ENCODE measurements around the gene USP20. TPM values are rescaled to one million over a fixed set of nuclear protein-coding genes. Genes with fewer than 3 reads are reported as not detected.

USP20 gene
- polyA plus RNA-seq, 1 of the 3 experiments (the other 2 are of a cell fraction), result 22.5 TPM

DNA sequence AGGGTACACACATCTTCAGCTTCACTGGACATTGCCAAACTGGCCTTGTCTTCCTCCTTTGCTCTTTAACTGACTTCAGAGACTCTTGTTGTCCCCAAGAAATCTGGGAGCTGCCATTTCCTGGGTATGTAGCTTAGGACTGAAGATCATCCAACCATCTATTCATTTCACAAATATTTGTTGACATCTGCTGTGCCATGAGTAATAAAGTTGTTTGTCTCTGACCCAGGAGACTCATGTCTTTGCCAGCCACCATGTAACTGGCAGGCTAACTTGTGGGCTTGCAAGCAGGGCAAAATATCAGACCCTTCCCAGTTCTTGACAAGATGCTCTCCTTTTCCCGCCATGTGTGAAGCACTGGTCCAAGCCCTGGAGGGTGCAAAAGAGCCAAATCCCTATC is 49.4 kb upstream of the USP20 start:
- Histone ChIP-seq H2AFZ (ENCODE audit: low read depth) (no peak overlapping the region), H3K4me3 (ENCODE audit: low read depth in 2 of 2, low read length in 1 of 2) (no peak overlapping the region), H3K27ac (ENCODE audit: low read depth in 2 of 2, low read length in 1 of 2) (no peak overlapping the region), H3K36me3 (replicated peaks in 1 of 2; ENCODE audit: control insufficient read depth in 1 of 2, insufficient read depth in 2 of 2, low read length in 1 of 2) (no peaks in the 10 kb centered on the region), H3K79me2 (ENCODE audit: insufficient read depth) (no peaks in the 10 kb centered on the region), H3F3A (replicated peaks; ENCODE audit: insufficient read depth) (no peaks in the 10 kb centered on the region), H3K9ac (no peak overlapping the region), H3K9me2 (no peaks in the 10 kb centered on the region), H3K4me1 (ENCODE audit: control insufficient read depth in 1 of 2, insufficient read depth in 2 of 2, low read depth in 1 of 2, low read length in 1 of 2) (no peaks in the 10 kb centered on the region), H4K20me1 (ENCODE audit: insufficient read depth) (no peaks in the 10 kb centered on the region), H3K4me2 (no peak overlapping the region), H3K27me3 (ENCODE audit: insufficient read depth) (no peaks in the 10 kb centered on the region; the same call in 1 of the 2 replicates), H3K9me3 (no peaks in the 10 kb centered on the region)
- WGBS (ENCODE audit: low lambda C conversion rate), result 71% methylated on average over 1 of the region's 1 CpG
- DNase-seq, result no peak
- no peak for TF ChIP-seq NRF1 (IDR thresholded peaks at IDR 0.05; ENCODE audit: low read depth, low read length)
- TF ChIP-seq GABPA (IDR thresholded peaks at IDR 0.05; ENCODE audit: low read depth), result no peak
- TF ChIP-seq, protein P1, sequence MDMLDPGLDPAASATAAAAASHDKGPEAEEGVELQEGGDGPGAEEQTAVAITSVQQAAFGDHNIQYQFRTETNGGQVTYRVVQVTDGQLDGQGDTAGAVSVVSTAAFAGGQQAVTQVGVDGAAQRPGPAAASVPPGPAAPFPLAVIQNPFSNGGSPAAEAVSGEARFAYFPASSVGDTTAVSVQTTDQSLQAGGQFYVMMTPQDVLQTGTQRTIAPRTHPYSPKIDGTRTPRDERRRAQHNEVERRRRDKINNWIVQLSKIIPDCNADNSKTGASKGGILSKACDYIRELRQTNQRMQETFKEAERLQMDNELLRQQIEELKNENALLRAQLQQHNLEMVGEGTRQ (IDR thresholded peaks at IDR 0.05; ENCODE audit: borderline replicate concordance, low read depth, low read length), result no peak
- TF ChIP-seq YY1 (IDR thresholded peaks at IDR 0.05; ENCODE audit: low read depth), result no peak
- no peak for TF ChIP-seq FOXJ3 (CRISPR knock-in tag; IDR thresholded peaks at IDR 0.05)
- no peak for TF ChIP-seq POLR2AphosphoS5 (IDR thresholded peaks at IDR 0.05; ENCODE audit: low read depth, low read length)
- TF ChIP-seq CHD2 (IDR thresholded peaks at IDR 0.05; ENCODE audit: low read length, partially characterized antibody), result no peak
- TF ChIP-seq GATA2 (CRISPR knock-in tag; IDR thresholded peaks at IDR 0.05), result no peak
- no peak for TF ChIP-seq JUND (IDR thresholded peaks at IDR 0.05)
- TF ChIP-seq, protein P2, sequence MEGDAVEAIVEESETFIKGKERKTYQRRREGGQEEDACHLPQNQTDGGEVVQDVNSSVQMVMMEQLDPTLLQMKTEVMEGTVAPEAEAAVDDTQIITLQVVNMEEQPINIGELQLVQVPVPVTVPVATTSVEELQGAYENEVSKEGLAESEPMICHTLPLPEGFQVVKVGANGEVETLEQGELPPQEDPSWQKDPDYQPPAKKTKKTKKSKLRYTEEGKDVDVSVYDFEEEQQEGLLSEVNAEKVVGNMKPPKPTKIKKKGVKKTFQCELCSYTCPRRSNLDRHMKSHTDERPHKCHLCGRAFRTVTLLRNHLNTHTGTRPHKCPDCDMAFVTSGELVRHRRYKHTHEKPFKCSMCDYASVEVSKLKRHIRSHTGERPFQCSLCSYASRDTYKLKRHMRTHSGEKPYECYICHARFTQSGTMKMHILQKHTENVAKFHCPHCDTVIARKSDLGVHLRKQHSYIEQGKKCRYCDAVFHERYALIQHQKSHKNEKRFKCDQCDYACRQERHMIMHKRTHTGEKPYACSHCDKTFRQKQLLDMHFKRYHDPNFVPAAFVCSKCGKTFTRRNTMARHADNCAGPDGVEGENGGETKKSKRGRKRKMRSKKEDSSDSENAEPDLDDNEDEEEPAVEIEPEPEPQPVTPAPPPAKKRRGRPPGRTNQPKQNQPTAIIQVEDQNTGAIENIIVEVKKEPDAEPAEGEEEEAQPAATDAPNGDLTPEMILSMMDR (IDR thresholded peaks at IDR 0.05), result no peak
- TF ChIP-seq, protein P3, sequence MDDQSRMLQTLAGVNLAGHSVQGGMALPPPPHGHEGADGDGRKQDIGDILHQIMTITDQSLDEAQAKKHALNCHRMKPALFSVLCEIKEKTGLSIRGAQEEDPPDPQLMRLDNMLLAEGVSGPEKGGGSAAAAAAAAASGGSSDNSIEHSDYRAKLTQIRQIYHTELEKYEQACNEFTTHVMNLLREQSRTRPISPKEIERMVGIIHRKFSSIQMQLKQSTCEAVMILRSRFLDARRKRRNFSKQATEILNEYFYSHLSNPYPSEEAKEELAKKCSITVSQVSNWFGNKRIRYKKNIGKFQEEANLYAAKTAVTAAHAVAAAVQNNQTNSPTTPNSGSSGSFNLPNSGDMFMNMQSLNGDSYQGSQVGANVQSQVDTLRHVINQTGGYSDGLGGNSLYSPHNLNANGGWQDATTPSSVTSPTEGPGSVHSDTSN (IDR thresholded peaks at IDR 0.05), result no peak
- TF ChIP-seq, protein P4, sequence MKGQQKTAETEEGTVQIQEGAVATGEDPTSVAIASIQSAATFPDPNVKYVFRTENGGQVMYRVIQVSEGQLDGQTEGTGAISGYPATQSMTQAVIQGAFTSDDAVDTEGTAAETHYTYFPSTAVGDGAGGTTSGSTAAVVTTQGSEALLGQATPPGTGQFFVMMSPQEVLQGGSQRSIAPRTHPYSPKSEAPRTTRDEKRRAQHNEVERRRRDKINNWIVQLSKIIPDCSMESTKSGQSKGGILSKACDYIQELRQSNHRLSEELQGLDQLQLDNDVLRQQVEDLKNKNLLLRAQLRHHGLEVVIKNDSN (IDR thresholded peaks at IDR 0.05; ENCODE audit: borderline replicate concordance, low read depth), result no peak
- TF ChIP-seq NFIC (IDR thresholded peaks at IDR 0.05; ENCODE audit: borderline replicate concordance), result no peak
- TF ChIP-seq FOSL2 (IDR thresholded peaks at IDR 0.05; ENCODE audit: borderline replicate concordance, low read depth), result no peak
- no peak for TF ChIP-seq EP300 (IDR thresholded peaks at IDR 0.05; ENCODE audit: borderline replicate concordance in 1 of 2, low read depth in 1 of 2, low read length in 1 of 2)
- TF ChIP-seq TAF1 (IDR thresholded peaks at IDR 0.05; ENCODE audit: borderline replicate concordance, low read depth, low read length), result no peak
- TF ChIP-seq TCF12 (IDR thresholded peaks at IDR 0.05), result no peak
- no peak for TF ChIP-seq SMC3 (IDR thresholded peaks at IDR 0.05; ENCODE audit: low read depth, low read length)
- ChIA-PET CTCF (interaction anchor here (0.8 to 19.6 kb wide), 7 partner anchors 46 to 646 kb away, joined by 3 to 356 read pairs (median 4); partner anchors contain the start of gene ASB6), POLR2A (interaction anchor here (0.6 kb wide), 1 partner anchor 614 kb away, joined by 4 read pairs; no protein-coding TSS in a partner anchor)
